Measurements from ENCODE around the gene MYO5A.
A peak's percentile ranks its signal among the peaks of the same experiment; 100 is the strongest.

- TF ChIP-seq CTCF (IDR thresholded peaks at IDR 0.05; ENCODE audit: insufficient read depth, low read length) = peak; percentile 25
- TF ChIP-seq POLR2AphosphoS5 (IDR thresholded peaks at IDR 0.05; ENCODE audit: low read depth) = no peak
- no peak for TF ChIP-seq REST (IDR thresholded peaks at IDR 0.05; ENCODE audit: insufficient replicate concordance, low read depth)
- no peak for TF ChIP-seq SPI1 (IDR thresholded peaks at IDR 0.05; ENCODE audit: borderline replicate concordance, low read depth)
- TF ChIP-seq GABPA (IDR thresholded peaks at IDR 0.05; ENCODE audit: low read depth) = no peak
Measured at GRCh38 chr15:52331490-52332240, 197.0 kb downstream of the MYO5A start.
